Measurements from ENCODE around the gene ATP11B. TPM values are rescaled to one million over a fixed set of nuclear protein-coding genes. Genes with fewer than 3 reads are reported as not detected.

ATP11B gene
- total and polyA plus RNA-seq, 10 of the 15 experiments (the other 5 are each of a cell fraction or from before 2014, with no cell fraction given) = 10.3 to 66.9 (median 36.7) TPM

GRCh38 chr3:182940266-182940808, 147.0 kb downstream of the ATP11B start (continued):
- TF ChIP-seq CUX1 (IDR thresholded peaks at IDR 0.05; ENCODE audit: insufficient replicate concordance, low read depth, low read length) = no peak
- TF ChIP-seq CREB1 (IDR thresholded peaks at IDR 0.05; ENCODE audit: low read depth) = no peak
- no peak for TF ChIP-seq BCL11A (IDR thresholded peaks at IDR 0.05; ENCODE audit: low read depth, low read length)
- TF ChIP-seq YY1 (IDR thresholded peaks at IDR 0.05; ENCODE audit: low read depth, low read length) = no peak
- no peak for TF ChIP-seq TAF1 (IDR thresholded peaks at IDR 0.05; ENCODE audit: borderline replicate concordance, low read depth, low read length)
- no peak for TF ChIP-seq ZZZ3 (IDR thresholded peaks at IDR 0.05; ENCODE audit: control insufficient read depth, insufficient read length, low read depth)
- TF ChIP-seq NRF1 (conservative IDR thresholded peaks at IDR 0.05; ENCODE audit: low read depth, low read length) = no peak
- no peak for TF ChIP-seq FOS (IDR thresholded peaks at IDR 0.05; ENCODE audit: borderline replicate concordance, extremely low read depth, insufficient read length)
- TF ChIP-seq MXI1 (IDR thresholded peaks at IDR 0.05; ENCODE audit: low read depth, low read length) = no peak
- TF ChIP-seq HDAC6 (IDR thresholded peaks at IDR 0.05; ENCODE audit: unreplicated experiment) = no peak
- no peak for TF ChIP-seq CHD4 (IDR thresholded peaks at IDR 0.05)
- TF ChIP-seq WRNIP1 (IDR thresholded peaks at IDR 0.05; ENCODE audit: borderline replicate concordance, low read depth, low read length) = no peak
